MCF 10A (cell line): ENCODE data around the gene CHRM2. TPM values are rescaled to one million over a fixed set of nuclear protein-coding genes. Genes with fewer than 3 reads are reported as not detected.

Experiments
- BruUV-seq: library from RNA; stranded (reverse); fragments of 400-500 nt; replicated peaks from 2 replicates; lab custom pipeline; 2021; lab: Mats Ljungman, UMichigan
- CTCF ChIA-PET: fragments of 300-600 bp; sonication (Branson Sonifier 250); formaldehyde crosslinking; extraction: SDS; loops from one replicate; lab custom pipeline; 2021; ENCODE audit warnings: antibody characterized with exemption, inconsistent platforms; lab: Yijun Ruan, JAX
- POLR2A ChIA-PET: fragments of 300-600, 350-650 bp; sonication (Branson Sonifier 250); formaldehyde crosslinking; extraction: SDS; loops from one replicate; lab custom pipeline; 2020; ENCODE audit warnings: antibody characterized with exemption, inconsistent platforms; lab: Yijun Ruan, JAX
- DNase-seq: peaks from one replicate; pipeline ENCODE4 v3.0.0-alpha.2; 2018; ENCODE audit not compliant: unreplicated experiment
- H3K27ac Mint-ChIP-seq: one replicate; pipeline ENCODE4 v1.8.0; 2022; ENCODE audit warnings: mild to moderate bottlenecking, low read depth, mixed read lengths; ENCODE audit not compliant: unreplicated experiment
- H3K27me3 Mint-ChIP-seq: one replicate; pipeline ENCODE4 v1.8.0; 2022; ENCODE audit warnings: mixed read lengths; ENCODE audit not compliant: insufficient read depth, unreplicated experiment
- H3K36me3 Mint-ChIP-seq: one replicate; pipeline ENCODE4 v1.8.0; 2022; ENCODE audit warnings: mild to moderate bottlenecking, moderate library complexity, mixed read lengths; ENCODE audit not compliant: insufficient read depth, unreplicated experiment
- H3K4me1 Mint-ChIP-seq: one replicate; pipeline ENCODE4 v1.8.0; 2022; ENCODE audit warnings: mixed read lengths; ENCODE audit not compliant: insufficient read depth, unreplicated experiment
- H3K4me3 Mint-ChIP-seq: one replicate; pipeline ENCODE4 v1.8.0; 2022; ENCODE audit warnings: mild to moderate bottlenecking, moderate library complexity, mixed read lengths; ENCODE audit not compliant: unreplicated experiment
- H3K9me3 Mint-ChIP-seq: one replicate; pipeline ENCODE4 v1.8.0; 2022; ENCODE audit warnings: mixed read lengths; ENCODE audit not compliant: unreplicated experiment
- CTCF ChIP-seq: fragments of 200-600 bp; IDR thresholded peaks from one replicate; pipeline ENCODE4 v1.8.0; 2022; ENCODE audit warnings: antibody characterized with exemption, mild to moderate bottlenecking; ENCODE audit not compliant: unreplicated experiment
- intact Hi-C: fragments of 100-400 bp; cut with micrococcal nuclease; formaldehyde crosslinking; loops from 2 replicates; pipeline ENCODE4 v1.14.1; 2022
- total RNA-seq: library from RNA; stranded (reverse); gene quantifications from 2 replicates; pipeline ENCODE4 v1.2.3, GENCODE V29; 2022

CHRM2 gene
- total RNA-seq, 1 experiment from 2014 or later, result not detected

GRCh38 chr7:136890399-136890798, 21.9 kb downstream of the CHRM2 start:
- Mint-ChIP-seq H3K36me3 (no peaks in the 10 kb centered on the region), H3K4me1 (no peaks in the 10 kb centered on the region), H3K9me3 (peaks cover 7% of the 10 kb centered on the region), H3K27me3 (peaks cover 36% of the 10 kb centered on the region), H3K27ac (no peak overlapping the region), H3K4me3 (no peak overlapping the region)
- ChIA-PET CTCF (no interaction called here), POLR2A (no interaction called here)
- no TSS peak for BruUV-seq
- intact Hi-C loops, result no loop called here
- no peak for DNase-seq
- no peak for TF ChIP-seq CTCF

DNA sequence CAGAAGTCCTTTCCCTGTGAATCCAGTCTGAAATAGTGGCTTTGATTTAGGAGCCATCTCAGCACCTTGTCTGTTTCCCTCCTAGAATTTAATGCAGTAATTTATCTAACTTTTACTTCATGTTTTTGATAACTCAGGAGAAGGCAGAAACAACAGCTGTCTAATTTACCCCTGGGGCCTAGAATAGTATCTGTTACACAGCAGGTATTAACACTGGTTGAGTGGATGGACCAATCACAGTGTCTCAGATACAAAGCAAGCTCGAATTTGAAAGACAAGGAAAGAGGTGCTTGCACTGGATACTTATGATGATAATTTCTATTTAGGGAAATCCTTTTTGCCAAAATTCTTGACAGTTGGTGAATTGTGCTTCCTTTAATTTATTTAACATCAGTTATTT, 23.4 kb downstream of the CHRM2 start:
- no peak for TF ChIP-seq CTCF
- Mint-ChIP-seq H3K36me3 (no peaks in the 10 kb centered on the region), H3K4me1 (no peaks in the 10 kb centered on the region), H3K4me3 (no peak overlapping the region), H3K27ac (no peak overlapping the region), H3K27me3 (peaks cover 51% of the 10 kb centered on the region), H3K9me3 (peaks cover 7% of the 10 kb centered on the region)
- CTCF ChIA-PET, result no interaction called here
- POLR2A ChIA-PET, result no interaction called here
- no peak for DNase-seq
- BruUV-seq, result no TSS peak
- intact Hi-C loops, result no loop called here

DNA sequence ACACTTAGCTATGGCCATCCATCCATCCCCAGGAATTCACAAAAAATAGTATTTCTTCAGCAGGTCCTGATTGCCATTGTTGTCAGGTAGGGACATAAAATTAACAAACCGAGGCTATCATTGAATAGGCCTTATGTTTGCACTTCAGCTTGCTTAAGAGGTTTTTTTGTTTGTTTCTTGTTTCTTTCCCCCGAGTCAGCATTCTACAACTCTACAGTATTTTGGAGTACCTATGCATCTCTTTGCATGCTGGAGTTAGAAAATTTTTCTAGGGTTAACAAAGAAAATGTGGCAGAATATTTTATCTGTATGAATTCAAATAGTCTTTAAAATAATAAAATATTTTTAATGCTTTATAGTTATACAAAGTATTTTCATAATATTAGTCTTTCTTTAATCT, 26.3 kb downstream of the CHRM2 start:
- no TSS peak for BruUV-seq
- no peak for DNase-seq
- intact Hi-C loops, result no loop called here
- H3K27ac Mint-ChIP-seq, result no peak overlapping the region
- no peak for TF ChIP-seq CTCF
- H3K27me3 Mint-ChIP-seq, result peaks cover 57% of the 10 kb centered on the region
- no peaks in the 10 kb centered on the region for H3K4me1 Mint-ChIP-seq
- peaks cover 7% of the 10 kb centered on the region for H3K9me3 Mint-ChIP-seq
- H3K36me3 Mint-ChIP-seq, result no peaks in the 10 kb centered on the region
- ChIA-PET CTCF (no interaction called here), POLR2A (no interaction called here)
- no peak overlapping the region for H3K4me3 Mint-ChIP-seq

- intact Hi-C loops, result no loop called here
- ChIA-PET CTCF (no interaction called here), POLR2A (no interaction called here)
- Mint-ChIP-seq H3K4me3 (no peak overlapping the region), H3K9me3 (peaks cover 6% of the 10 kb centered on the region), H3K4me1 (no peaks in the 10 kb centered on the region), H3K36me3 (no peaks in the 10 kb centered on the region), H3K27ac (no peak overlapping the region), H3K27me3 (peaks cover 50% of the 10 kb centered on the region)
- TF ChIP-seq CTCF, result no peak
- no TSS peak for BruUV-seq
- no peak for DNase-seq
These were observed 29.2 kb downstream of the CHRM2 start for GRCh38 chr7:136897676-136898075.
